NCI-H2196 treated with DMSO at 0.1 percent for 48 hours (cell line): ENCODE results near the gene ATOSB.

Experiments used
- DNase-seq: peaks from one replicate; lab custom pipeline; 2025; ENCODE audit not compliant: unreplicated experiment; lab: John Stamatoyannopoulos, UW

Gene ATOSB

DNA sequence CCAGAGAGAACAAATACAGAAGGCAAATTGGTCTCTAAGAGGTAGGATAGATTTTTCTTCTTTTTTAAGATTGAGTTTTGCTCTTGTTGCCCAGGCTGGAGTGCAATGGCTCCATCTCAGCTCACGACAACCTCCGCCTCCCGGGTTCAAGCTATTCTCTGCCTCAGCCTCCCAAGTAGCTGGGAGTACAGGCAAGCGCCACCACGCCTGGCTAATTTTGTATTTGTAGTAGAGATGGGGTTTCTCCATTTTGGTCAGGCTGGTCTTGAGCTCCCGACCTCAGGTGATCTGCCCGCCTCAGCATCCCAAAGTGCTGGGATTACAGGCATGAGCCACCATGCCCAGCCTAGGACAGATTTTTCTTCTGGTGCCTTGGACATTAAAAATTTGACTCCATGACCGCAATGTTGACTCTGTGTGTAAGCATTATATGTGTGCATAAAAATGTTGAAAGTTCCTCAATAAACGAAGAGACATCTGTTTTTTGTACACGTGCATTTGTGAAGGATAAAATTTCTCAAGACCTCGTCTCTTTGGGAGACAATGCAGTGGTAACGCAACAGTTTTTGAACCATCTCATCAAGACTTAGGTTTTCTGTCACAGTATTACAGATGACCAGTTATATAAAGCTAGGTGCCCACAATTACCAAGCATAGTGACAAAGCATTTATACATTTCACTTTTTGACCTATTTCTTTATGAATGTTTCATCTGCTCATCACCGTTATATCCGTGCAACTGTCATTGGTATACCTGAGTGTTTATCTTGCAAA is 60.6 kb downstream of the ATOSB start:
- DNase-seq = no peak

DNA sequence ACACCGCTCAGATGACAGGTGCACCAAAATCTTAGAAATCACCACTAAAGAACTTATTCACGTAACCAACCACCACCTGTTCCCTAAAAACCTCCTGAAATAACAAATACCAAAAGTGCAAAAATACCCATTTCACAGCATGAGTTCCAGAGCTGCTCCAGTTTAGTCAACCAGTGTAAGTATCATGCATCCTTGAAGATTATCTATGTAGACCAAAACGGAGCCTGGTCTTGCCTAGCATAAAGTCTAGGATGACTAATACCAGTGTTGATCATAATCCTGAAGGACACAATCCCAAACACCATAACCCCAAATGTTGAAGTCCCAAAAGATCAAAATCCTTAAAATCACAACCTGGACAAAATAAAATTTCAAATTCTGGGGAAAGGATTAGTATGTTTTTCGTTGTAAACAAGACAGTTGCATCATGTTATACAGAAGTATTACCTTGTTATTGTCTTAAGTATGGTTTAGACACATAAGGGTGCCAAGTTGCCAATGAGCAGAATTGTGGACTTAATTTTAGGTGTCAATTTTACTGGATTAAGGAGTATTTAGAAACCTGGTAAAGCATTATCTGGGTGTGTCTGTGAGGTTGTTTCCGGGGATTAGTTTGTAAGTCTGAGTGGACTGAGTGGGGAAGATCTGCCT is 61.4 kb downstream of the ATOSB start:
- no peak for DNase-seq
